ENCODE data around the gene ARPIN.
"Not testable (repeated sequence)": the region's sequence is repeated elsewhere in the genome, so short reads cannot be mapped to it uniquely, and the experiment has no call there.

Gene ARPIN

DNA sequence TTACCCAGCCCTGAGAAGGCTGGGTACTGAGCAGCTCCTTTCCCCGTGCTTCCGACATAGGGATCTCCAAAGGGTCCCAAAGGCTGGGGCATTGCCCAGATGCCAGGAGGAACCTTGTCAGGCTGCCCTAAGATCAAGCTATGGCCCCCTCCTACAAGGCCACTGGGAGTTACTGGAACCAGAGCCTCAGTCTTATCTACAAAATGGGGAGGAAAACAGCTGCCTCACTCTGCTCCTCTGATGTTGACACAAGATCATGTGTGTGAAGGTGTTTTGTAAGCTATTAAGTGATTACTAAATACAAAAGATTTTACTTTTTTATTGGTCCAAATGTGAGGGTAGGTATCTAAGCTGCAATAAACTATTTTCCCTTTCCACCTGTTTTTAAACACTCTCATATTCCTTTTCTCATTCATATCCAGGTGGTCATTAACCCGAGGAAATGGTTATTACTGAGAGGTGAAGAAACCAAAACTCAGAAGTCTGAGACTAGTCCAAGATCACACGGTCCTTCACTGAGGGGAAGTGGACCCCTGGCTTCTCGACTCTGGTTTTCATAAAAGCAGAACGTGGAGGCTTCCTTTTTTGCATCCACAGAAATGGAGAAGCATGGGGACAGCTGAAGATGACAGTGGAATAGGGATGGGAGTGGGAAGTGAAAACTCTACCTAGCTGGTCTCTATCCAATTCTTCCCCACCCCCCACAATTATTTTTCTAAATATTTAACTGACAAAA is 1.7 kb downstream of the ARPIN start:
- DNase-seq (ENCODE audit: low spot score), result no peak

DNA sequence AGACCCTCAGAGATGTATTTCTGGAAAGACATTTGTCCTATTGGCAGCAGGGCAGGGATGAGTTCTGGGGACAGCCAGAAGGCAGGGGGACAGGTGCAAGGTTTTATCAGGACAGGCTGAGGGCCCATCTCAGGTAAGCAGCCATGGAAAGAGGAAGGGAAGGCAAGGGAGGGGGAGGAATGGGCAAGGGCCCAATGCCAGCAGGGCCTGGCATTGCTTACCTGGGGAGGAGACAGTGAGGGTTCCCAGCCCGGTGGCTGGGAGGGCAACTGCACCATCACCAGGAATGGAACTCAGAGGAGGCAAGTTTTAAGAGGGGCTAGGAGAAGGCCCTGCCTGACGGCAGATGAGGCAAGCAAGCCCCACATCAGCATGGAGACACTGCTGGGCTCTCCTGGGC is 3.1 kb downstream of the ARPIN start:
- DNase-seq (ENCODE audit: low spot score), result no peak

DNA sequence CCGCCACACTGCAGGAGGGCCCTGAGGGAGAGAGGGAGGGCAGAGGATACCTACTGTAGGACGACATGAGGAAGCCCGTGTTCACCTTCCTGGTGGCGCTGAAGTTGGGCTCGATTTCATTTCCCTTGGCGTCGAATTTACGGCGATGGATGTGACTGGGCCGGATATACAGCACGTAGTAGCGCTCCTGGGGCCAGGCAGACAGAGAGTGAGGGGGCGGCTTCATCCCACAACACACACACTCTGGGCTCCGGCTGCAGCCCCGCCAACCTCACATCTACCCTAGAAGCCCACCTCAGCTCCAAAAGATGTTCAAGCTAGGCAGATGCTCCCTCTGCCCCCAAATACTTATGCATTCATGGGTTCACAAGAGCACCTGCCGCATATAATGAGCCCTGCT is 4.5 kb downstream of the ARPIN start:
- no peak for DNase-seq (ENCODE audit: low spot score)

DNA sequence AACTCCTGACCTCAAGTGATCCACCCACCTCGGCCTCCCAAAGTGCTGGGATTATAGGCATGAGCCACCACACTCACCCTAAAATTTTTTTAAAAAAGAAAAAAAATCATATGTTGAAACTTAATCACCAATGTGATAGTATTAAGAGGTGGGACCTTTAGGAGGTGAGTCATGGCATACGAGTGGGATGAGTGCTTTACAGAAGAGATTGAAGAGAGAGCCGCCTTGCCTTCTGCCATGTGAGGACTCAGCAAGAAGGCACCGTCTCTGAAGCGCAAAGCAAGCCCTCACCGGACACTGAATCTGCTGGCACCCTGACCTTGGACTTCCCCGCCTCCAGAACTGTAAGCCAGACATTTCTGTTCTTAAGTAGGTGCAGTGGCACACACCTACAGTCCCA is 5.5 kb downstream of the ARPIN start:
- no peak for DNase-seq (ENCODE audit: low spot score)

DNA sequence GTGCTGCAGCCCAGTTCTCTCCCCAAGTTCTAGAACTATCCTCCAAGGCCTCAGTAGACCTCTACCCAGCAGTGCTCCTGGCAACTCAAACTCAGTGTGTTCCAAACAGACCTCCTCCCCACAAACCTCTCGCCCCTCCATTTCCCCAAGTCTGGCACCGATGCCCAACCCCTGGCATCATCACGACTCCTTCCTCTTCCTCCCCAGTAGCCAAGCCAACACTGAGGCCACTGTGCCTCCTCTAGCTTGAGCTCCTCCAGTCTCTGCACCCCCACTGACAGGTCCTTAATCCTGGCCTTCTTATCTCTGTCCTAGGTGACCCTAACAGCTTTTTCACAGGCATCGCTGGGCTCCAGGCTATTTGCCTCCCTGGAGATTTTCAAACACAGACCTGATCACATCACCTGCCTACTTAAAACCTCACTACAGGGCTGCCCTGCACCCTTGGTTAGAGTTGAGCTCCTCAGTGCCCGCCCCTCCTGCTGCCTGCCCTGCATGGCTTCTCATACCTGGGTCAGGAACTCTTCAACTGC is 6.8 kb downstream of the ARPIN start:
- no peak for DNase-seq (ENCODE audit: low spot score)

DNA sequence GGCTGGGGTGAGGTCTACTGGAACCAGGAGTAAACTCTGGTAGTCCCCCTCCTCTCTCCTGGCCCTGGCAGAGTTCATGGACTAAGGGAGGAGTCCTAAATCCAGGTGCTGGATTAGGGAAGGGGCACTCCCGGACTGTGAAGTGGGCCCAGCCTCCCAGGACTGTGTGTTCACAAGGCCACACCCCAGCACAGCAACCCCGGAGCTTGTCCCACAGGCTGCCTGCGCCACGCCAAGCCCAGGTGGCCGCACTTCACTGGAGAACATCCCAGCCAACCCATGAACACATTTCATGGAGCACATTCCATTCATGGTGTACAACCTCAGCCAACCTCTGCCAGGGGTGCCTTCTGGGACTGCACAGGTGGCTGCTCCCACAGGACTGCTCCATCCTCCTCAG is 8.2 kb downstream of the ARPIN start:
- no peak for DNase-seq (ENCODE audit: low spot score)

DNA sequence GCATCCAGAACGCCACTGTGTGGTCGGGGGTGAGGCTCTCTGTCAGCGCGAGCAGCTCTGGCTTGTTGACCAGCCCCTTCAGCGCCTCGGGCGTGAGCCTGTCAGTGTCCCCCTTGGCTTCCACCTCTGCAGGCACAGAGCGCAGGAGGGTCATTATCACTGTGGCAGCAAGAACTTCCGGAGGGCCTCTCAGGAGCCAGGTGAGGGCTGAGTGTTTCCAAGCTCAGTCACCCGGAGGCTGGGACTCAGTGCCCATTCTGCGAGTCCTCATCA is 9.0 kb downstream of the ARPIN start:
- no peak for DNase-seq (ENCODE audit: low spot score)

DNA sequence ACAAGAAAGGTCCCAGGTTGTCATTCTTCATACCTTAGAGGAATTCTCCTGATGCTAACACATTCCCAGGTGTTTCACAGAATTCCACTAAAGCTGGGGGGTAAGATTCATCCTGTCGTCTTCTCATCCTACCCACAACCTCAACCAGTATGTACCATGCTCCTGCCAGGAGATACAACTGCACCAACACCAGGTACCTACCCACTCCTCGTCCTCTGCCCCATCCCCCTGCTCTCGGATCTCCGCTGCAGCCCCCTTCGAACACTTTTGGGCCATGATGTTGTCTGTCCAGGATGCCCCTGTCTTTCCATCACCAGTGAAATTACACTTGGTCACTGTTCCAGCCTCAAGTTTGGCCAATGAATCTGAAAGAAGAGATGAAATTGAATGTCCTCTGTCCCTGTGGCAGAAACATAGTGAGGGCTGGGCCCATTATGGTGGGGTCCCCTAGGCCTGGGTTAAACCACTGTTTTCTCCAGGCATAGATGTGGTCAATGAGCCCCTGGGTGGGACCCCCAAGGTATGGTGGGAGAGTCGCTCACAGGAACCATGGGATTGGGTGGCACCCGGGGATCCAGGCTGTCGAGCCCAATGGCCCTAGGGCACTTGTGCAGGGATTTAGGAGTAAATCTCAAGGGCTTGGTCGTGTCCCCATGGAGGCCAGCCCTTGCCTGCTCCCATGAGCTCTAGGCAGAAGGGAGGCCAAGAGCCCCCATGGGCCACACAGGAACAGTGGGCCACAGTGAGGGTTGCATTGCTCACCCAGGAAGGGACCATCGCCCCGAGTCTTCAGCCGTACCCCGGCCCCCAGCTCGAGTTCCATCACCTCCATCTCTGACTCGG is 9.5 kb downstream of the ARPIN start:
- no peak for DNase-seq (ENCODE audit: low spot score)

DNA sequence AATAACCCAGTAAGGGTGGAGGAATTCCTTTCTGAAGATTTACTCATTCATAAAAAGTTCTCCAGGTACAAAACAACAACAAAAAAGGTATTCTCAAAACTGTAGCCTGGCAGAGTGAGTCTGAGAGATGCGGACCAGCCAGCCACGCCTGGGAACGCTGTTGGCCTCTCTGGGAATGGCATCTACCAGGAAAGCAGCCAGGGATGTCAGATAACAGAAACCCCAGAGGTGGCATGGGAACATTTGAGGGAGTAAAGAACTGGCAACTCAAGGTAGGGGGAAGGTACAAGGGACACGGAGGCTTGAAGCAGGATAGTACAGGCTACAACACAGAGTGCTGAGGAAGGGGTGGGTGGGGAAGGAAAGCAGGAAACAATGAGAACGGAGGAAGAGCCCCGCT is 11.9 kb downstream of the ARPIN start:
- no peak for DNase-seq (ENCODE audit: low spot score)

DNA sequence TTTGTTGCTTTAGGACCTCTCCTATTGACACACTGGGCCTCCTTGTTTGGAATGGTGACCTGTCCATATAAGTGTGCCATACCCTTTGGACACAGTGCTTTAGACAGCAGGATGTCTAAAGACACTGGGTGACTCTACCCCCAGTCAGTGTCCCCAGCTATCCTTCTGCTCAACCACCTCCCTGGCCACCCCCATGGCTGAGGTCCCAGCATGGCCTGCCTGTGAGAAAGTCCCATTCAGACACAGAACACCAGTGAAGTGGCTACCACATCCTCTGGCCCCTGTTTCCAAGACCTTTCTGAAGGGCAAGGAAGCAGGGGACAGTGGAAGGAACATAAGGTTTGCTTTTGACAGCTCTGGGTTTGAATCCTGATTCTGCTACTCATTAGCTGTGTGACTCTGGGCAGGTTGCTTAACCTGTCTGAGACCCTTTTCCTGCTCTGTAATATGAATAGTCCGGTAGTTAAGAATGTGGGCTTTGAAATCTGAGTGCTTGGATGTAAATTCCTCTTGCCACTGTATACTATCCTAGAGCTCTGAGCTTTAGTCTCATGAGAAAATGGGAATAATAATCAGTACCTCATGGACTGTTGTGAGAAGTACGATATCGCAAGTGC is 12.7 kb downstream of the ARPIN start:
- no peak for DNase-seq (ENCODE audit: low spot score)

DNA sequence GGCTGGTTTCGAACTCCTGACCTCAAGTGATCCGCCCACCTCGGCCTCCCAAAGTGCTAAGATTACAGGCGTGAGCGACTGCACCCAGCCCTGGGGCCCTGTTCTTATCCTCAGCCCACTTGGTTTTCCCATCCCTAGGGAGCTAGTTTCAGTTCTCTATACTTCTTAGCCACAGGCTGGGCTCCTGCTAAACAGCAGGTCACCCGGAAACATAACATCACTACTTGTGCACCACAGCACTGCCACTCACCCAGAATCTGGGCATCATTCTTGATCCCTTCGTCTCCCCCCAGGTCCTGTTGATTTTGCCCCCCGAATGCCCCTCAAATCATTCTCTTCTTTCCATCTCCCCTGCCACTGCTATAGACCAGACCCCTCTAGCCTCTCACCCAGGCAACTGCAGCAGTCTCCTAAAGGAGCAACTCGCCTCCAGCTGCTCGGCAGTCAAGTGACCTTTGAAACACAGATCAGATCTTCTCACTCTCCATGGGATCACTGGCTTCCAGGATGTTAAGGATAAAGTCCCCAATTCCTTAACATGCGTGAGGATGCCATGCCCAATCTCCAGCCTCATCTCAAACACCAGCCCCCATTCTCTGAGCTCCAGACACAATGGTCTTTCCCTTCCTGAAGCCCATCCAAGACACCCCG is 13.3 kb downstream of the ARPIN start:
- no peak for DNase-seq (ENCODE audit: low spot score)

DNA sequence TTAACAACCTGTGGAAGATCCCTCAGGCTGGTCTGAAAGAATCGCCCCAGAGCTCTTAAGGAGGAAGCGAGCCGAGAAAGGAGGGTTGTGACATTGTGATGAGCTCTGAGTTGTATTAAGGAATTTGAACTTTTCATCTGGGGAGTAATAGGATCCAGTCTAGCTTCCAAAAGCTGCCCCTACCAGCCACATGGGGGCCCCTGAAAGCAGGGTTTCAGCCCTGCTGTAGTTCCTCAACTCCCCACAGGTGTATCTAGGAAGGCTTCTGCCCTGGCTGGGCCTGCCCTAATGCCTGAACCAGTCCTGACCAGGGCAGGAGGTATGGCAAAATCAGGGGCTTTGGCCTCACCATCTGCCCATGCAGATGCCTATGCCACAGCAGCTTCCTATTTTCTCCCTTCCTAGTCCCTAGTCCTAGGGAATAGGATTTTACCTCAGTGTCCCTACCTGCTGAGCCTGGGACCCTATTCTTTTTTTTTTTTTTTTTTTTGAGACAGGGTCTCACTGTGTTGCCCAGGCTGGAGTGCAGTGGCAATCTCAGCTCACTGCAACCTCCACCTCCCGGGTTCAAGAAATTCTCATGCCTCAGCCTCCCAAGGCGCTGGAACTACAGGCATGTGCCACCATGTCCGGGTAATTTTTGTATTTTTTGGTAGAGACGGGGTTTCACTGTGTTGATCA is 14.0 kb downstream of the ARPIN start:
- peak; percentile 72 for DNase-seq (ENCODE audit: low spot score)

DNA sequence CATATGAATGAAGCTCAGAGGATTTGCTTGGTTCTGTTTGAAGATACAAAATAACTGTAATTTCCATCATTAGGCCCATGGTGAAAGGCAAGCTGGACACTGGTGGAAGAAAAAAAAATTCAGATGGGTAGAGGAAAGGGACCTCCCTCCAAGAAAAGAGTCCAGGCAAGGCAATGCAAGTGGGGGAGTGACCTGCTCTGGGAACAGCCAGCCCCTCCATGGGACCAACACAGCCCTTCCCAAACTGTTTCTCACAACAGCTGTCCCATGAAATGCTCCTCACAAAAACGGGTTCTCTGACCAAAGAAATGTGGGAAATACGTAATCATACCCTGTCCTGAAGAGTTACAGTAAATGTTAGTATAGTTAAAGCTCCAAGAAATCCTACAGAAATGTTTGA is 14.6 kb downstream of the ARPIN start:
- no peak for DNase-seq (ENCODE audit: low spot score)

DNA sequence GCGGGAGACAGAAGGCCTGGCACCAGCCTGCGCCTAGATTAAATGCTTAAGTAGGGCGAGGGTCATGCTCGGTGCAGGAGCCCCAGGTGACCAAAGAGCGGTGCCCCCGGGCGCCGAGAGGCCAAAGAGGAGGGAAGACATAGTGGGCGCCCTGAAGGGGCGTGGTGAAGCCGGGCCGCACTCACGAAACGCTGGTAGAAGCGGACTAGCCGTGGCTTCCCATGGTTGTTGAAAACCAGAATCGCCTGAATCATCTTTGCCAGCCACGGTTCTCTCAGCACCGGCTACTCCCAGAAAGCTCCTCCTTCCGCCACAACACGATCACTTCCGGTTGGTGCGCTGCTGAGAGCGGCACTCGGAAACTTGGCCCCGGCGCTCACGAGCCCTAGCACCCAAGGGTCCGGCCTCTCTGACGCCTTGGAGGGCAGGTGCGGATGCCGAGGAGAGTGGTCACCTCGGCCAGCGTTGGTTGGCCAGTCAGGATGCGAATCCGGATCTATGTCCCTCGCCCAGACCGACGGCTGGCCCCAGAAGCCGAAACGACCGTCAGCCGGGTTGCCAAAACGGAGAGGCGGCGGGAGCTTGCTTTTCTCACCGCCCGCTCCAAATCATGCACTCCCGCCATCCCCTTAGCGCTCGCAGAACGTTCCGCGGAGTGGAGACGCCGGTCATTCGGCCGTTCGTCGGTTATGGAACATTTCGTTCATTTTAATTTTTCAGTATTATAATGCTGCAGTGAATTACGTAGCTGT is 18.9 kb downstream of the ARPIN start, which contains the start of gene AP3S2:
TSS of gene AP3S2 (minus strand) at position 299 of the 752 bp plus-strand sequence. CDS start at position 254, 45 bp downstream.
- peak; percentile 89 for DNase-seq (ENCODE audit: low spot score)

DNA sequence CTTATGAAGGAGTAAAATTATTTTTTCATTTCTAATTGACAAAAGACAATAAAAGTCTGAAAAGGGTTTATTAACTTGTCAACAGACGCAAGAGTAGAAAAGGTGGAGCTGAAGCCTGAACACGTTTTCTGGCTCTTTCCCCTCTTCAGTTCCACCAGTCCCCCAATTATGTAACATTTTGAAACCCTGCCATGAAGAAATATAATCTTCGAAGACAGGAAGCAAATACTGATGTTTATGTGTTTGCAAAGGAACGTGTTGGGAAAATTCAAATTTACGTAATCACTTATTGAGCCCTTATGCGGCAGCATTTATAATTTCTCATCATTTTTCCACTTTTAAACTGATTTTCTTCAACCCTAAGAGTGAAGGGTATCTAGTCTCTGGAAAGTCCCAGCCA is 19.7 kb downstream of the ARPIN start:
- no peak for DNase-seq (ENCODE audit: low spot score)

DNA sequence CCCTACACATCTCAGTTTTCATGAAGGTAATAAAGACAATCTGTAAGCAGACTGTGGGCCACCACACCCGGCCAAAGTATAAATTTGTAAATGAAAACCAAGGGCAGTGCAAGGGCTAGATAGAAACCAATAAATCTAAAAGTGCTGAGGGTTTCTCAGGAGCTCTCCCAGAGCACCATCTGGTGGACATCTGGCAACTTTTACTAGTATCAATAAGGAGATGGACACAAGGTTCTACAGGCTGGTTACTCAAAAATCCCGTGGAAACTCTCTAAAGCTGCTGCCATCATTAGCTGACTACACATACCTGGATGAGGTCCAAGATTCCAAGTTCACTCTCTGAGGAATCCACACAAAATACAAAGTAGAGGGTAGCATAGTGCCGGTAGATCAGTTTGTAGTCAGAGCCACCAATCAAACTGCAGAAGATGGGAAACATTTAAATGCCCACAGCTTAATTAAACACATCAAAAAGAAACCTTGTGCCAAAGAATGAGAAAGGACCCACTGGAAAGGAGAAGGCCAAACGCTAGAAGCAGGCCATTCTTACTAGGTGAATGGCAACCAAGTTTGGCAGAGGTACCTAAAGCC is 24.4 kb downstream of the ARPIN start:
- DNase-seq (ENCODE audit: low spot score), result peak; percentile 34

DNA sequence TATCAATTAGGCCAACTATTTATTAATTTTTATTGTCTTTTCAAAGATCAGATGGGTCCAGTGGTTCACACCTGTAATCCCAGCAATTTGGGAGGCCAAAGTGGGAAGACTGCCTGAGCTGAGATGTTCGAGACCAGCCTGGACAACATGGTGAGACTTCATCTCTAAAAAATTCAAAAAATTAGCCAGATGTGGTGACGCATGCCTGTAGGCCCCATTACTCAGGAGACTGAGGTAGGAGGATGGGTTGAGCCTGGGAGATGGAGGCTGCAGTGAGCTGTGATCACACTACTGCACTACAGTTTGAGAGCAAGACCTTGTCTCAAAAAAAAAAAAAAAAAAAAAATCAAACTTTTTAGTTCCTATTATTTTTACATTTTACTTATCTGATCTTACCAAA is 27.1 kb downstream of the ARPIN start:
- DNase-seq (ENCODE audit: low spot score), result no peak

DNA sequence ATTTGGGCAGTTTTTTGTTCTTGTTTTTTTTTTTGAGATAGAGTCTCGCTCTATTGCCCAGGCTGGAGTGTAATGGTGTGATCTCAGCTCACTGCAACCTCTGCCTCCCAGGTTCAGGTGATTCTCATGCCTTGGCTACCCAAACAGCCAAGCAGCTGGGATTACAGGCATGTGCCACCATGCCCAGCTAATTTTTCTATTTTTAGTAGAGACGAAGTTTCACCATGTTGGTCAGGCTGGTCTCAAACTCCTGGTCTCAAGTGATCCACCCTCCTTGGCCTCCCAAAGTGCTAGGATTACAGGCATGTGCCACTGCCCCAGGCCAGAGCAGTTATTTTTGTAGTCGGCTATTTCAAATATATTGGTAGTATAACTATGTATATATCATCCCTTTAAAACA is 27.6 kb downstream of the ARPIN start:
- not testable (repeated sequence) for DNase-seq (ENCODE audit: low spot score)

DNA sequence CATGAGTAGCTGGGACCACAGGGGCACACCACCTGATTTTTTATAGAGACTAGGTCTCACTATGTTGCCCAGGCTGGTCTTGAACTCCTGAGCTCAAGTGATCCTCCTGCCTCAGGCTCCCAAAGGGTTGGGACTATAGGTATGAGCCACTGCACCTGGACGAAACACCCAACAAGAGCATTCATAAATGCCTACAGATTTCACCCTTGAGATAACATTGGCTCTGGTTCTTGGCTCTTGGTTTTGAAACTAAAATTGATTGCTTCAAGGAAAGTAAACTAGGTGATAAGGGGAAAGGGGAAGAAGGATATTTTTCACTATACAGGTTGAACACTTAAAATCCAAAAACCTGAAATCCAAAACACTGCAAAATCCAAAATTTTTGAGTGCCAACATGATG is 29.2 kb downstream of the ARPIN start:
- DNase-seq (ENCODE audit: low spot score), result no peak

DNA sequence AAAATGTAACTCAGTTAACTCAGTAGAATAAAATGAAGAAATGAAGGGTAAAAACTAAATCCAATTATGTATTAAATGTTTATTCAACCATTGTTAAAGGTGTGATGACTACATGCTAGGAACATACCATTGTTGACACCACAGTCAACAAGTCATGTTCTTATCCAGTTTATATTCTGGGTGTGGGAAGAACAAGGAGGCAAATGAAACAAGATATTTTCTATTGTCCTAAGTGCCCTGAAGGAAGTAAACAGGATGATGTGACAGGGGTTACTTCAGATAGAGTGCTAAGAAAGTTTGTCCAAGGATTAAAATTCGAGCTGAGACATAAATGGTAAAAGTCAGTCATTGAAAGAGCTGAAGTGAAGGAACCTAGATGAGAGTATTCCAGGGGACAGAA is 32.0 kb downstream of the ARPIN start:
- no peak for DNase-seq (ENCODE audit: low spot score)

DNA sequence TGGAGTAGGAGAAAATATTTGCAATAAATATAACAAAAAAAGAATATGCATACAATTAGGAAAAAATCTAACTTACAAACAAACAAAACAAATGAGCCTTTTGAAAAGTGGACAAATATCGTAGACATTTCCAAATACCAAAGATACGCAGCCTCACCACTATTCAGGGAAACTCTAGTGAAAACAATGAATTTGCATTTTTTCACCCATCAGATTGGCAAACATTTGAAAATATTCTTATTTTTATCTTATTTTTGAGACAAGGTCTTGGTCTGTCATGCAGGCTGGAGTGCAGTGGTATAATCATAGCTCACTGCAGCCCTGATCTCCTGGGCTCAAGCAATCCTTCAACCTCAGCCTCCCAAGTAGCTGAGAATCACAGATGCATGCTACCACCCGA is 34.4 kb downstream of the ARPIN start:
- DNase-seq (ENCODE audit: low spot score), result no peak
